GM13976 (cell line): ENCODE measurements around the gene DNAJB13.

Source experiments
- DNase-seq: peaks from one replicate; pipeline ENCODE4 v3.0.0; 2012; ENCODE audit warnings: low spot score
- CTCF ChIP-seq: IDR thresholded peaks from 2 replicates; pipeline ENCODE4 v1.5.1; 2012; ENCODE audit warnings: borderline replicate concordance, mild to moderate bottlenecking; ENCODE audit not compliant: insufficient read depth; ENCODE audit errors: extremely low read depth, missing control alignments, control extremely low read depth
- in situ Hi-C: fragments of 300-500 bp; cut with MboI; formaldehyde crosslinking; loops from one replicate; pipeline ENCODE4 v1.12.0; 2022; ENCODE audit warnings: low sequenced_read_pairs, mixed read lengths, inconsistent platforms; ENCODE audit not compliant: unreplicated experiment

DNAJB13 gene

GRCh38 chr11:73996161-73996747 lies 45.4 kb downstream of the DNAJB13 start:
- no peak for DNase-seq
- in situ Hi-C loops, result no loop called here
- no peak for TF ChIP-seq CTCF

GRCh38 chr11:73997120-73997770 lies 46.4 kb downstream of the DNAJB13 start:
- in situ Hi-C loops, result no loop called here
- DNase-seq, result no peak

GRCh38 chr11:73998846-73999575 lies 48.2 kb downstream of the DNAJB13 start:
- in situ Hi-C loops, result no loop called here
- no peak for TF ChIP-seq CTCF
- no peak for DNase-seq

More at GRCh38 chr11:73997120-73997770, 46.4 kb downstream of the DNAJB13 start:
- TF ChIP-seq CTCF, result no peak

- no peak for TF ChIP-seq CTCF
- in situ Hi-C loops, result no loop called here
- DNase-seq, result no peak
Measured at GRCh38 chr11:73999581-74000306, 48.9 kb downstream of the DNAJB13 start.

- in situ Hi-C loops, result no loop called here
- DNase-seq, result no peak
- no peak for TF ChIP-seq CTCF
Measured at GRCh38 chr11:74000307-74001133, 49.7 kb downstream of the DNAJB13 start.
